ENCODE data around the gene PPIL4. TPM values are rescaled to one million over a fixed set of nuclear protein-coding genes. Genes with fewer than 3 reads are reported as not detected.
"Not testable (repeated sequence)": the region's sequence is repeated elsewhere in the genome, so short reads cannot be mapped to it uniquely, and the experiment has no call there.

Gene PPIL4
- total RNA-seq, 1 experiment from 2014 or later: 27.7 TPM

DNA sequence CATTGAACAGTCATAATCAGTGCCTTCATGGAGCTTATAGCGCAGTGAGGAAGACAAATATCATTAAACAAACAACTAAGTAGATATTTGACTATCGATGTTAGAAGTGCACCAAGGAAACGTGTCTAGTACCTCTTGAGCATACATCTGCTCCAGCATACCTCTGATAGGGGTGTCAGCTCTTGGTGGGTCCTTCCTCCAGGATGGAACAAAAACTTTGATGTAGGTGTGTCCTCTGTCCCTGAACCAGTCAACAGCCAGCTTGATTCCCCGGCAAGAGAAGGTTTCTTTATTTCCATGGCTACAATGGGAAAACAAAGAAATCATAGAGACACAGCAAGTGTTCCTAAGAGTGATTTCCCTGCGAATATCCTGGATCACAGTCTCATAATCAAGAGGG, 84.2 kb downstream of the PPIL4 start (continued):
- TF ChIP-seq, protein P1, sequence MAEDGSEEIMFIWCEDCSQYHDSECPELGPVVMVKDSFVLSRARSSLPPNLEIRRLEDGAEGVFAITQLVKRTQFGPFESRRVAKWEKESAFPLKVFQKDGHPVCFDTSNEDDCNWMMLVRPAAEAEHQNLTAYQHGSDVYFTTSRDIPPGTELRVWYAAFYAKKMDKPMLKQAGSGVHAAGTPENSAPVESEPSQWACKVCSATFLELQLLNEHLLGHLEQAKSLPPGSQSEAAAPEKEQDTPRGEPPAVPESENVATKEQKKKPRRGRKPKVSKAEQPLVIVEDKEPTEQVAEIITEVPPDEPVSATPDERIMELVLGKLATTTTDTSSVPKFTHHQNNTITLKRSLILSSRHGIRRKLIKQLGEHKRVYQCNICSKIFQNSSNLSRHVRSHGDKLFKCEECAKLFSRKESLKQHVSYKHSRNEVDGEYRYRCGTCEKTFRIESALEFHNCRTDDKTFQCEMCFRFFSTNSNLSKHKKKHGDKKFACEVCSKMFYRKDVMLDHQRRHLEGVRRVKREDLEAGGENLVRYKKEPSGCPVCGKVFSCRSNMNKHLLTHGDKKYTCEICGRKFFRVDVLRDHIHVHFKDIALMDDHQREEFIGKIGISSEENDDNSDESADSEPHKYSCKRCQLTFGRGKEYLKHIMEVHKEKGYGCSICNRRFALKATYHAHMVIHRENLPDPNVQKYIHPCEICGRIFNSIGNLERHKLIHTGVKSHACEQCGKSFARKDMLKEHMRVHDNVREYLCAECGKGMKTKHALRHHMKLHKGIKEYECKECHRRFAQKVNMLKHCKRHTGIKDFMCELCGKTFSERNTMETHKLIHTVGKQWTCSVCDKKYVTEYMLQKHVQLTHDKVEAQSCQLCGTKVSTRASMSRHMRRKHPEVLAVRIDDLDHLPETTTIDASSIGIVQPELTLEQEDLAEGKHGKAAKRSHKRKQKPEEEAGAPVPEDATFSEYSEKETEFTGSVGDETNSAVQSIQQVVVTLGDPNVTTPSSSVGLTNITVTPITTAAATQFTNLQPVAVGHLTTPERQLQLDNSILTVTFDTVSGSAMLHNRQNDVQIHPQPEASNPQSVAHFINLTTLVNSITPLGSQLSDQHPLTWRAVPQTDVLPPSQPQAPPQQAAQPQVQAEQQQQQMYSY (CRISPR knock-in tag; IDR thresholded peaks at IDR 0.05): no peak
- no peak for TF ChIP-seq GTF2I (CRISPR knock-in tag; conservative IDR thresholded peaks at IDR 0.05)
- TF ChIP-seq NFYB (CRISPR knock-in tag; conservative IDR thresholded peaks at IDR 0.05; ENCODE audit: low read depth): no peak
- TF ChIP-seq, protein P2, sequence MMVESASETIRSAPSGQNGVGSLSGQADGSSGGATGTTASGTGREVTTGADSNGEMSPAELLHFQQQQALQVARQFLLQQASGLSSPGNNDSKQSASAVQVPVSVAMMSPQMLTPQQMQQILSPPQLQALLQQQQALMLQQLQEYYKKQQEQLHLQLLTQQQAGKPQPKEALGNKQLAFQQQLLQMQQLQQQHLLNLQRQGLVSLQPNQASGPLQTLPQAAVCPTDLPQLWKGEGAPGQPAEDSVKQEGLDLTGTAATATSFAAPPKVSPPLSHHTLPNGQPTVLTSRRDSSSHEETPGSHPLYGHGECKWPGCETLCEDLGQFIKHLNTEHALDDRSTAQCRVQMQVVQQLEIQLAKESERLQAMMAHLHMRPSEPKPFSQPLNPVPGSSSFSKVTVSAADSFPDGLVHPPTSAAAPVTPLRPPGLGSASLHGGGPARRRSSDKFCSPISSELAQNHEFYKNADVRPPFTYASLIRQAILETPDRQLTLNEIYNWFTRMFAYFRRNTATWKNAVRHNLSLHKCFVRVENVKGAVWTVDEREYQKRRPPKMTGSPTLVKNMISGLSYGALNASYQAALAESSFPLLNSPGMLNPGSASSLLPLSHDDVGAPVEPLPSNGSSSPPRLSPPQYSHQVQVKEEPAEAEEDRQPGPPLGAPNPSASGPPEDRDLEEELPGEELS (CRISPR knock-in tag; IDR thresholded peaks at IDR 0.05): no peak

DNA sequence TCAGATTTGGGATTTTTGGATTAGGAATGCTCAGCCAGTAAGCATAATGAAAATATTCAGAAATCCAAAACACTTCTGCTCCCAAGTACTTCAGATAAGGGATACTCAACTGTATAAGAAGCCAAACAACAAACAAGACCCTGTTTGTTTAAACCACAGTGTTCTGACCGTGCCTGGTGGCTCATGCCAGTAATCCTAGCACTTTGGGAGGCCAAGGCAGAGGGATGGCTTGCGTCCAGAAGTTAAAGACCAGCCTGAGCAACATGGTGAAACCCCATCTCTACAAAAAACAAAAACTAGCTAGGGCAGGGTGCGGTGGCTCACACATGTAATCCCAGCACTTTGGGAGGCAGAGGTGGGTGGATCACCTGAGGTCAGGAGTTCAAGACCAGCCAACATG, 85.6 kb downstream of the PPIL4 start:
- H3K27me3 Mint-ChIP-seq (ENCODE audit: low read depth); H3K4me1 Mint-ChIP-seq; H3K4me3 Mint-ChIP-seq; H3K36me3 Mint-ChIP-seq; ATAC-seq; POLR2A ChIA-PET; H3K9me3 Mint-ChIP-seq; DNase-seq (ENCODE audit: low spot score); H3K27ac Mint-ChIP-seq: not testable (repeated sequence)
- CTCF ChIA-PET: interaction anchor here (1.3 kb wide), 1 partner anchor 432 kb away, joined by 3 read pairs; no protein-coding TSS in a partner anchor

DNA sequence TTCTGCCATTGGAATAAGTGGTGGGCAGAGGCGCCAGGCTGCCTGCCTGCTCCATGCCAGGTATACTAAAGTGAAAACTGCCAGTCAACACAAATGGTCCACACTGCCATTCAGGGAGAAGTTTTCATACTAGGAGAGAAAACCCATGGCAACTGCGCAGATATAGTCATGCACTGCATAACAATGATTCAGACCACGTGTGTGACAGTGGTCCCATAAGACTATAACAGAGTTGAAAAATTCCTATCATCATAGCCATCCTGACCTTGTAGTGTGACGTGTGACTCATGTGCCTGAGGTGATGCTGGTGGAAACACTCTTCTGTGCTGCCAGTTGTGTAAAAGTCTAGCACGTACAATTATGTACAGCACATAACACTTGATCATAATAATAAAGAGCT, 86.1 kb downstream of the PPIL4 start:
- no peak overlapping the region for H3K4me3 Mint-ChIP-seq

More for the DNA sequence above, 86.1 kb downstream of the PPIL4 start:
- H3K9me3 Mint-ChIP-seq: no peaks in the 10 kb centered on the region
- CTCF ChIA-PET: interaction anchor here (1.3 kb wide), 1 partner anchor 431 kb away, joined by 3 read pairs; no protein-coding TSS in a partner anchor
- TF ChIP-seq, protein P3, sequence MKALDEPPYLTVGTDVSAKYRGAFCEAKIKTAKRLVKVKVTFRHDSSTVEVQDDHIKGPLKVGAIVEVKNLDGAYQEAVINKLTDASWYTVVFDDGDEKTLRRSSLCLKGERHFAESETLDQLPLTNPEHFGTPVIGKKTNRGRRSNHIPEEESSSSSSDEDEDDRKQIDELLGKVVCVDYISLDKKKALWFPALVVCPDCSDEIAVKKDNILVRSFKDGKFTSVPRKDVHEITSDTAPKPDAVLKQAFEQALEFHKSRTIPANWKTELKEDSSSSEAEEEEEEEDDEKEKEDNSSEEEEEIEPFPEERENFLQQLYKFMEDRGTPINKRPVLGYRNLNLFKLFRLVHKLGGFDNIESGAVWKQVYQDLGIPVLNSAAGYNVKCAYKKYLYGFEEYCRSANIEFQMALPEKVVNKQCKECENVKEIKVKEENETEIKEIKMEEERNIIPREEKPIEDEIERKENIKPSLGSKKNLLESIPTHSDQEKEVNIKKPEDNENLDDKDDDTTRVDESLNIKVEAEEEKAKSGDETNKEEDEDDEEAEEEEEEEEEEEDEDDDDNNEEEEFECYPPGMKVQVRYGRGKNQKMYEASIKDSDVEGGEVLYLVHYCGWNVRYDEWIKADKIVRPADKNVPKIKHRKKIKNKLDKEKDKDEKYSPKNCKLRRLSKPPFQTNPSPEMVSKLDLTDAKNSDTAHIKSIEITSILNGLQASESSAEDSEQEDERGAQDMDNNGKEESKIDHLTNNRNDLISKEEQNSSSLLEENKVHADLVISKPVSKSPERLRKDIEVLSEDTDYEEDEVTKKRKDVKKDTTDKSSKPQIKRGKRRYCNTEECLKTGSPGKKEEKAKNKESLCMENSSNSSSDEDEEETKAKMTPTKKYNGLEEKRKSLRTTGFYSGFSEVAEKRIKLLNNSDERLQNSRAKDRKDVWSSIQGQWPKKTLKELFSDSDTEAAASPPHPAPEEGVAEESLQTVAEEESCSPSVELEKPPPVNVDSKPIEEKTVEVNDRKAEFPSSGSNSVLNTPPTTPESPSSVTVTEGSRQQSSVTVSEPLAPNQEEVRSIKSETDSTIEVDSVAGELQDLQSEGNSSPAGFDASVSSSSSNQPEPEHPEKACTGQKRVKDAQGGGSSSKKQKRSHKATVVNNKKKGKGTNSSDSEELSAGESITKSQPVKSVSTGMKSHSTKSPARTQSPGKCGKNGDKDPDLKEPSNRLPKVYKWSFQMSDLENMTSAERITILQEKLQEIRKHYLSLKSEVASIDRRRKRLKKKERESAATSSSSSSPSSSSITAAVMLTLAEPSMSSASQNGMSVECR (CRISPR knock-in tag; IDR thresholded peaks at IDR 0.05; ENCODE audit: borderline replicate concordance): no peak
- TF ChIP-seq RORB (CRISPR knock-in tag; IDR thresholded peaks at IDR 0.05) (no peak), ZBTB21 (CRISPR knock-in tag; IDR thresholded peaks at IDR 0.05; ENCODE audit: borderline replicate concordance) (no peak), RELA (CRISPR knock-in tag; IDR thresholded peaks at IDR 0.05; ENCODE audit: borderline replicate concordance) (no peak), GRHL2 (CRISPR knock-in tag; IDR thresholded peaks at IDR 0.05; ENCODE audit: insufficient replicate concordance, severe bottlenecking) (no peak), ZNF232 (CRISPR knock-in tag; IDR thresholded peaks at IDR 0.05) (no peak), NFATC4 (CRISPR knock-in tag; IDR thresholded peaks at IDR 0.05) (no peak), GTF2I (CRISPR knock-in tag; conservative IDR thresholded peaks at IDR 0.05) (no peak), ZNF671 (CRISPR knock-in tag; IDR thresholded peaks at IDR 0.05) (no peak)
- TF ChIP-seq, protein P4, sequence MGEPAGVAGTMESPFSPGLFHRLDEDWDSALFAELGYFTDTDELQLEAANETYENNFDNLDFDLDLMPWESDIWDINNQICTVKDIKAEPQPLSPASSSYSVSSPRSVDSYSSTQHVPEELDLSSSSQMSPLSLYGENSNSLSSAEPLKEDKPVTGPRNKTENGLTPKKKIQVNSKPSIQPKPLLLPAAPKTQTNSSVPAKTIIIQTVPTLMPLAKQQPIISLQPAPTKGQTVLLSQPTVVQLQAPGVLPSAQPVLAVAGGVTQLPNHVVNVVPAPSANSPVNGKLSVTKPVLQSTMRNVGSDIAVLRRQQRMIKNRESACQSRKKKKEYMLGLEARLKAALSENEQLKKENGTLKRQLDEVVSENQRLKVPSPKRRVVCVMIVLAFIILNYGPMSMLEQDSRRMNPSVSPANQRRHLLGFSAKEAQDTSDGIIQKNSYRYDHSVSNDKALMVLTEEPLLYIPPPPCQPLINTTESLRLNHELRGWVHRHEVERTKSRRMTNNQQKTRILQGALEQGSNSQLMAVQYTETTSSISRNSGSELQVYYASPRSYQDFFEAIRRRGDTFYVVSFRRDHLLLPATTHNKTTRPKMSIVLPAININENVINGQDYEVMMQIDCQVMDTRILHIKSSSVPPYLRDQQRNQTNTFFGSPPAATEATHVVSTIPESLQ (CRISPR knock-in tag; IDR thresholded peaks at IDR 0.05): no peak
- no peaks in the 10 kb centered on the region for H3K36me3 Mint-ChIP-seq
- no peak for DNase-seq (ENCODE audit: low spot score)
- no peak overlapping the region for H3K27ac Mint-ChIP-seq
- no peaks in the 10 kb centered on the region for H3K4me1 Mint-ChIP-seq
- ATAC-seq: no peak
- POLR2A ChIA-PET: no interaction called here
- H3K27me3 Mint-ChIP-seq (ENCODE audit: low read depth): no peaks in the 10 kb centered on the region; the same call in 1 of the 2 replicates

All from WTC11 (cell line).